BLaER1 (cell line): Measurements from ENCODE around the gene SMG1.
"Not testable (repeated sequence)": the region's sequence is repeated elsewhere in the genome, so short reads cannot be mapped to it uniquely, and the experiment has no call there.

ENCODE experiments used
- H3K27ac ChIP-seq: shearing (Covaris generic); formaldehyde crosslinking; 2 replicates; pipeline ENCODE4 v1.8.1; 2022
- H3K27me3 ChIP-seq: shearing (Covaris generic); formaldehyde crosslinking; 2 replicates; pipeline ENCODE4 v1.8.1; 2022
- H3K36me3 ChIP-seq: shearing (Covaris generic); formaldehyde crosslinking; 2 replicates; pipeline ENCODE4 v1.8.1; 2022
- H3K4me1 ChIP-seq: shearing (Covaris generic); formaldehyde crosslinking; 2 replicates; pipeline ENCODE4 v1.8.1; 2022
- H3K4me2 ChIP-seq: shearing (Covaris generic); formaldehyde crosslinking; 2 replicates; pipeline ENCODE4 v1.8.1; 2022
- H3K4me3 ChIP-seq: shearing (Covaris generic); formaldehyde crosslinking; 2 replicates; pipeline ENCODE4 v1.8.1; 2022
- H3K9ac ChIP-seq: shearing (Covaris generic); formaldehyde crosslinking; 2 replicates; pipeline ENCODE4 v1.8.1; 2022
- H3K9me3 ChIP-seq: shearing (Covaris generic); formaldehyde crosslinking; 2 replicates; pipeline ENCODE4 v1.8.1; 2022
- H4K20me1 ChIP-seq: shearing (Covaris generic); formaldehyde crosslinking; 2 replicates; pipeline ENCODE4 v1.8.1; 2022

SMG1 gene

GRCh38 chr16:18757960-18758660 lies 168.1 kb downstream of the SMG1 start:
- H3K9me3 ChIP-seq, H3K4me1 ChIP-seq, H3K9ac ChIP-seq, H3K27me3 ChIP-seq, H3K4me2 ChIP-seq, H3K27ac ChIP-seq, H3K36me3 ChIP-seq, H4K20me1 ChIP-seq, H3K4me3 ChIP-seq: not testable (repeated sequence)

GRCh38 chr16:18756639-18757038 lies 169.6 kb downstream of the SMG1 start:
- H3K4me2 ChIP-seq: peak overlapping the region; percentile 17; the same call in 1 of the 2 replicates
- H3K27me3 ChIP-seq, H3K27ac ChIP-seq, H3K9me3 ChIP-seq, H4K20me1 ChIP-seq, H3K4me3 ChIP-seq, H3K36me3 ChIP-seq, H3K9ac ChIP-seq, H3K4me1 ChIP-seq: not testable (repeated sequence)
